Gastroesophageal sphincter (tissue), 4 donors: Measurements from ENCODE around the gene GABRA5. TPM values are rescaled to one million over a fixed set of nuclear protein-coding genes. Genes with fewer than 3 reads are reported as not detected.

ENCODE experiments used
- ATAC-seq: fragments of 150-250 bp; one replicate; pipeline ENCODE4 v1.9.1; 2016; ENCODE audit warnings: mild to moderate bottlenecking, moderate library complexity
- H3K27ac ChIP-seq, 4 donors: fragments of 200-600 bp; sonication (generic) in 3 of 4; 1 replicate in 3 of 4; 2 replicates in 1 of 4; pipeline ENCODE4 v1.5.1; 2016 to 2019
- H3K27me3 ChIP-seq: fragments of 200-600 bp; sonication (generic); one replicate; pipeline ENCODE4 v1.5.1; 2019
- H3K36me3 ChIP-seq, 2 donors: fragments of 200-600 bp; sonication (generic); one replicate each; pipeline ENCODE4 v1.5.1; 2019; ENCODE audit warnings: control low read depth in 1 of 2
- H3K4me1 ChIP-seq, 3 donors: fragments of 200-600 bp; sonication (generic); 1 replicate in 2 of 3; 2 replicates in 1 of 3; pipeline ENCODE4 v1.5.1; 2016 to 2019; ENCODE audit warnings: control low read depth in 2 of 3
- H3K4me3 ChIP-seq, 2 donors: fragments of 200-600 bp; sonication (generic); one replicate each; pipeline ENCODE4 v1.5.1; 2019; ENCODE audit warnings: mild to moderate bottlenecking in 1 of 2, moderate library complexity in 1 of 2
- H3K9me3 ChIP-seq, 3 donors: fragments of 200-600 bp; sonication (generic); one replicate each; pipeline ENCODE4 v1.5.1; 2017 to 2019; ENCODE audit warnings: control low read depth in 2 of 3
- EP300 ChIP-seq: sonication (generic); formaldehyde crosslinking; IDR thresholded peaks from one replicate; pipeline ENCODE4 v1.6.1; 2017; ENCODE audit warnings: antibody characterized with exemption, mild to moderate bottlenecking
- POLR2A ChIP-seq, 2 donors: fragments of 450-650 bp; IDR thresholded peaks; one replicate each; pipeline ENCODE4 v1.6.1; 2017; ENCODE audit warnings: antibody characterized with exemption in 2 of 2, mild to moderate bottlenecking in 2 of 2, moderate library complexity in 1 of 2
- POLR2AphosphoS5 ChIP-seq: sonication (generic); formaldehyde crosslinking; IDR thresholded peaks from one replicate; pipeline ENCODE4 v1.6.1; 2017; ENCODE audit warnings: antibody characterized with exemption
- WGBS, 2 donors: methylation state at CpG; one replicate each; pipeline ENCODE4 v1.1.5; 2018; ENCODE audit warnings: low coverage in 1 of 2; 5-methylcytosine and 5-hydroxymethylcytosine counted together
- total RNA-seq, 4 donors: library from RNA; depleted of rRNA; stranded (reverse); fragments of >200 nt; gene quantifications; one replicate each; pipeline ENCODE4 v1.1.0, GENCODE V29; 2016
- TF ChIP-seq, protein P1 (sequence below), 4 experiments: fragments of 200-600 bp in 2 of 4; fragments of 450-650 bp in 2 of 4; sonication (generic) in 1 of 4; IDR thresholded peaks; one replicate each; pipeline ENCODE4 v1.5.1; 2017 to 2019; ENCODE audit warnings: antibody characterized with exemption in 4 of 4, mild to moderate bottlenecking in 2 of 4, moderate library complexity in 2 of 4

The GABRA5 gene
- total RNA-seq, 4 donors from 2014 or later, result 2.4 to 151 (median 33.7) TPM

DNA sequence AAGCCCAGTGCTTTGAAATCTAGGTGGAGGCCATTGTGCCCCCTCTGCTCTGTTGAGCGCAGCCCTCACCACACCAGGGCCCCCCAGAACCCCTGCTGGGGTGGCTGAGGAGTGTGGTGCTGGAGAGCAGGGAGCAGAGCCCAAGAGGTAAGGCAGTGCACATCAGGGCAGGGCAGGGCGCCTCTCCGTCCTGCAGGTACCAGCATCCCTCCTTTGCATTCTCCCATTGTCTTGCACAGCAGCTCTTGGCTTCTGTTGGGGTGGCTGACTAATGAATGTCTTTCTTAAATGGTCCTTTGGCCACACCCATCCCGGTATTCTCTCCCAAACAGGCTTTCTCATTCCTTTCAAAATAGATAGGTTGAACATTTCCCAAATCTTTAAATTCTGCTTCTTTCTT lies 62.7 kb downstream of the GABRA5 start:
- TF ChIP-seq POLR2A (IDR thresholded peaks at IDR 0.05), result no peak
- Histone ChIP-seq H3K27me3 (no peaks in the 10 kb centered on the region), H3K9me3 (no peaks in the 10 kb centered on the region), H3K4me1 (no peaks in the 10 kb centered on the region), H3K4me3 (no peak overlapping the region), H3K36me3 (no peaks in the 10 kb centered on the region), H3K27ac (no peak overlapping the region)
- 58 to 78% methylated on average over 2 to 3 of the region's 4 CpGs for WGBS, 2 donors
- no peak for ATAC-seq

- no peak overlapping the region for H3K27ac ChIP-seq
- H3K9me3 ChIP-seq, result no peaks in the 10 kb centered on the region
- no peaks in the 10 kb centered on the region for H3K4me1 ChIP-seq
- no peak for ATAC-seq
- TF ChIP-seq, protein P1, sequence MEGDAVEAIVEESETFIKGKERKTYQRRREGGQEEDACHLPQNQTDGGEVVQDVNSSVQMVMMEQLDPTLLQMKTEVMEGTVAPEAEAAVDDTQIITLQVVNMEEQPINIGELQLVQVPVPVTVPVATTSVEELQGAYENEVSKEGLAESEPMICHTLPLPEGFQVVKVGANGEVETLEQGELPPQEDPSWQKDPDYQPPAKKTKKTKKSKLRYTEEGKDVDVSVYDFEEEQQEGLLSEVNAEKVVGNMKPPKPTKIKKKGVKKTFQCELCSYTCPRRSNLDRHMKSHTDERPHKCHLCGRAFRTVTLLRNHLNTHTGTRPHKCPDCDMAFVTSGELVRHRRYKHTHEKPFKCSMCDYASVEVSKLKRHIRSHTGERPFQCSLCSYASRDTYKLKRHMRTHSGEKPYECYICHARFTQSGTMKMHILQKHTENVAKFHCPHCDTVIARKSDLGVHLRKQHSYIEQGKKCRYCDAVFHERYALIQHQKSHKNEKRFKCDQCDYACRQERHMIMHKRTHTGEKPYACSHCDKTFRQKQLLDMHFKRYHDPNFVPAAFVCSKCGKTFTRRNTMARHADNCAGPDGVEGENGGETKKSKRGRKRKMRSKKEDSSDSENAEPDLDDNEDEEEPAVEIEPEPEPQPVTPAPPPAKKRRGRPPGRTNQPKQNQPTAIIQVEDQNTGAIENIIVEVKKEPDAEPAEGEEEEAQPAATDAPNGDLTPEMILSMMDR (IDR thresholded peaks at IDR 0.05), result no peak
- TF ChIP-seq POLR2A (IDR thresholded peaks at IDR 0.05), result no peak
- no peak for TF ChIP-seq EP300
- TF ChIP-seq POLR2AphosphoS5, result no peak
- 77 to 92% methylated on average over 5 to 6 of the region's 6 CpGs for WGBS, 2 donors
- H3K27me3 ChIP-seq, result no peaks in the 10 kb centered on the region
- peaks cover 0 to 19% of the 10 kb centered on the region in 2 donors for H3K36me3 ChIP-seq
- H3K4me3 ChIP-seq, result no peak overlapping the region
These were observed 68.0 kb downstream of the GABRA5 start for GRCh38 chr15:26934848-26935247.

DNA sequence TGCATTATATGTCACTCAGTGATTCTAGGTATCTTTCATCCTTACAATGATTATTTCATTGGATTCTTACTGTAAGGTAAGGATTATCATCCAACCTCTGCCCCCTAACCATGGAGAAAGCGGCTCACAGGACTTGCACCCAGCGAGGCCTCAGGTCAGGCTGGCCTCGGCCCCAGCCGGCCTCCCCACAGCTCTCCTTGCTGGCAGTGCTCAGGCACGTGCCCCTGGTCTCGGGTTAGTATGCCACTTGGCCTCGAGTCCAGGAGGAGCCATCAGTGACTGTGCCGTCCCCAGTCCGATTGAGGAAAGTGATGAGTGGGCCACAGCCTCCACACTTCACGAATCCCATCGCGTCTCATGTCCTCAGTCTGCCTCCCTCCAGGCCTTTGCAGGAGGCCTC lies 68.5 kb downstream of the GABRA5 start:
- no peak overlapping the region for H3K4me3 ChIP-seq
- H3K27ac ChIP-seq, result no peak overlapping the region
- no peak for ATAC-seq
- 85 to 86% methylated on average over 7 of the region's 12 CpGs for WGBS, 2 donors
- H3K4me1 ChIP-seq, result no peaks in the 10 kb centered on the region
- no peaks in the 10 kb centered on the region for H3K27me3 ChIP-seq
- H3K36me3 ChIP-seq, result peaks cover 0 to 19% of the 10 kb centered on the region in 2 donors
- no peaks in the 10 kb centered on the region for H3K9me3 ChIP-seq
- TF ChIP-seq POLR2AphosphoS5 (no peak), POLR2A (IDR thresholded peaks at IDR 0.05) (no peak), EP300 (no peak)
- TF ChIP-seq, protein P1 (IDR thresholded peaks at IDR 0.05), result no peak

GRCh38 chr15:26936502-26936901 lies 69.6 kb downstream of the GABRA5 start:
- Histone ChIP-seq H3K4me1 (no peaks in the 10 kb centered on the region), H3K4me3 (no peak overlapping the region), H3K27me3 (no peaks in the 10 kb centered on the region), H3K27ac (no peak overlapping the region), H3K9me3 (no peaks in the 10 kb centered on the region), H3K36me3 (peaks cover 0 to 19% of the 10 kb centered on the region in 2 donors)
- ATAC-seq, result no peak
- TF ChIP-seq EP300, result no peak
- TF ChIP-seq POLR2A (IDR thresholded peaks at IDR 0.05), result no peak
- TF ChIP-seq, protein P1 (IDR thresholded peaks at IDR 0.05), result no peak
- no peak for TF ChIP-seq POLR2AphosphoS5
- no CpG with 5 or more reads among the region's 5 CpGs for WGBS, 2 donors

DNA sequence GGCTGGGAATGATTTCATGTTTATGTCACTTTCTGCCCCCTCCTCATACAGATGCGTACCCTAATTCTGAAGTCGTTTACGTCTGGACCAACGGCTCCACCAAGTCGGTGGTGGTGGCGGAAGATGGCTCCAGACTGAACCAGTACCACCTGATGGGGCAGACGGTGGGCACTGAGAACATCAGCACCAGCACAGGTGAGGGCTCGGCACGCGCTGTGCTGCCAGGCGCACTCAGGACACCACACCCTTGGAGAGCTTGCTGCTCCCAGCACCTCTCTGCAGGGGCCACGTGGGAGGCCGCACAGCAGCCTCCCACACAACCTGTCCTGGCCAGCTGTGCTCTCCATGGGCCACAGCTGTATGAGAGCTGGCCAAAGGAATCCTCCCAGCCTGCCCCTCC lies 70.3 kb downstream of the GABRA5 start:
- 60% methylated on average over 1 of the region's 13 CpGs; no CpG with 5 or more reads in 1 of the 2 donors for WGBS, 2 donors
- no peak for ATAC-seq

More for the DNA sequence above, 70.3 kb downstream of the GABRA5 start:
- Histone ChIP-seq H3K4me1 (no peaks in the 10 kb centered on the region), H3K27me3 (no peaks in the 10 kb centered on the region), H3K36me3 (peaks cover 0 to 19% of the 10 kb centered on the region in 2 donors), H3K9me3 (no peaks in the 10 kb centered on the region), H3K27ac (no peak overlapping the region), H3K4me3 (no peak overlapping the region)
- TF ChIP-seq EP300 (no peak), POLR2AphosphoS5 (no peak), POLR2A (IDR thresholded peaks at IDR 0.05) (no peak)
- TF ChIP-seq, protein P1 (IDR thresholded peaks at IDR 0.05), result no peak
